HG03571 (cell line): ENCODE results near the gene SLC45A1.
"Not testable (repeated sequence)": the region's sequence is repeated elsewhere in the genome, so short reads cannot be mapped to it uniquely, and the experiment has no call there.

Experiments
- ATAC-seq: cut with Tn5 transposase; IDR thresholded peaks from one replicate; pipeline ENCODE4 v1.9.1; 2021; ENCODE audit not compliant: unreplicated experiment

The SLC45A1 gene

GRCh38 chr1:8365661-8366362 is 47.9 kb downstream of the SLC45A1 start:
- no peak for ATAC-seq

GRCh38 chr1:8367571-8368194 is 49.8 kb downstream of the SLC45A1 start:
- ATAC-seq: no peak

DNA sequence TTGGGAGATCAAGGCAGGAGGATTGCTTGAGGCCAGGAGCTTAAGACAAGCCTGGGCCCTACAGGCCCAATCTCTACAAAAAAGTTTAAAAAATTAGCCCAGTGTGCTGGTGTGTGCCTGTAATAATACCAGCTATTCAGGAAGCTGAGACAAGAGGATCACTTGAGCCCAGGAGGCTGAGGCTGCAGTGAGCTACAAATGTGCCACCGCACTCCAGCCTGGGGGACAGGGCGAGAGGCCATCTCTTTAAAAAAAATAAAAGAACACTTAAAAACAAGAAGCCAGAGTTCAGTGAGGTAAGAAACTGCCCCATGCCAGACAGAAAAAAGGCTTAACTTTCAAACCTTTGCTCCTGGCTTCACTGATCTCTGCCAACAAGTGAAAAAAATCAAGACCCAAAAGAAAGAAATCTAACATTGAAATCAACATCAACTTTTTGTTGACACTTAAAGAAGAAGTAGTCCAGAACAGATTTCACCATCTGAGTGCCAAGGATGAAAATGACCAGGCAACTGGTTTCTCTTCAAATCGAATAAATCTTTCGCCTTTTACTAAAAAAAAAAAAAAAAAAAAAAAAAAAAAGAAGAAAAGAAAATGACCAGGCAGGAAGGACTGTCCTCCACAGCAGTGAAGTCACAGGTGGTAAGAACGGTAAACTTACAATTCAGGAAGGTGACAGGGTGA is 51.2 kb downstream of the SLC45A1 start:
- ATAC-seq: no peak

- ATAC-seq: no peak
Measured at GRCh38 chr1:8370046-8370881, 52.4 kb downstream of the SLC45A1 start.

- ATAC-seq: no peak
Measured at GRCh38 chr1:8370905-8371315, 53.0 kb downstream of the SLC45A1 start.

- ATAC-seq: no peak
Measured at GRCh38 chr1:8371372-8371991, 53.6 kb downstream of the SLC45A1 start.

- ATAC-seq: no peak
Measured at GRCh38 chr1:8373125-8373524, 55.2 kb downstream of the SLC45A1 start.

- ATAC-seq: no peak
Measured at GRCh38 chr1:8373581-8374241, 55.8 kb downstream of the SLC45A1 start.

DNA sequence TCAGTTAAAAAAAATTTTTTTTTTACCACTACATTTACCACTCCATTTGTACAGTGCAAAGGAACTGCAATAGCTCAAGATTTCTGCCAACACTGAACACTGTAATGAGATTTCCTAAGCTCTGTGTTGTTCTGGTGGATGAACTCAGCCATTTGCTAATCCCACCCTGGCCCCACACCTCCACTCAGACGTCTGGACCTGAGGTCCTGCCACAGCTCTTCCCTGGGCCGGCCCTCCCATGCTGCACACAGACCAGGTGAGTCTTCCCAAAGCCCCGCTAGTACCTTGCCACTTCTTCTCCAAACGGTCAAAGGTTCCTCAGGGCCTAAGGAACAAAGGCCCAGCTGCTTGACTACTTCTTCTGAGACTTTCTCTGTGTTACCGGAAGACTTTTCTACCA is 56.4 kb downstream of the SLC45A1 start:
- ATAC-seq: no peak

DNA sequence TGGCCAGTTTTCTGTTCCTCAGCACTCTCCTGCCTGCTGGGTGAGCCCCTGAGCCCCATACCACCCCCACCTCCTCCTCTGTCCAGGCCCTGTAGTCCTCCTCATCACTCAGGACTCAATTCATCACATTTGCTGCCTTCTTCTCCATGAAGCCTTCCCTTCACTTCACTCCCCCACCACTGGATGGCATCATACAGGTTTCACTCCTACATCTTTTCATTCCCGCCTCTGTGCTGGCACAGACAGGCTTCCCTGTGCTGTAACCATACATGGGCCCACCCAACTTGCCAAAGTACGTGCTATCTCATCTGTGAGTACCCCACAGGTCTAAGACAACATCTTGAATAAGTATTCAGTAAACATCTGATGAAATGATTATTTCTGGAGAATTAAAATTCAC is 56.9 kb downstream of the SLC45A1 start:
- ATAC-seq: no peak

- no peak for ATAC-seq
Measured at GRCh38 chr1:8376358-8376840, 58.5 kb downstream of the SLC45A1 start.

DNA sequence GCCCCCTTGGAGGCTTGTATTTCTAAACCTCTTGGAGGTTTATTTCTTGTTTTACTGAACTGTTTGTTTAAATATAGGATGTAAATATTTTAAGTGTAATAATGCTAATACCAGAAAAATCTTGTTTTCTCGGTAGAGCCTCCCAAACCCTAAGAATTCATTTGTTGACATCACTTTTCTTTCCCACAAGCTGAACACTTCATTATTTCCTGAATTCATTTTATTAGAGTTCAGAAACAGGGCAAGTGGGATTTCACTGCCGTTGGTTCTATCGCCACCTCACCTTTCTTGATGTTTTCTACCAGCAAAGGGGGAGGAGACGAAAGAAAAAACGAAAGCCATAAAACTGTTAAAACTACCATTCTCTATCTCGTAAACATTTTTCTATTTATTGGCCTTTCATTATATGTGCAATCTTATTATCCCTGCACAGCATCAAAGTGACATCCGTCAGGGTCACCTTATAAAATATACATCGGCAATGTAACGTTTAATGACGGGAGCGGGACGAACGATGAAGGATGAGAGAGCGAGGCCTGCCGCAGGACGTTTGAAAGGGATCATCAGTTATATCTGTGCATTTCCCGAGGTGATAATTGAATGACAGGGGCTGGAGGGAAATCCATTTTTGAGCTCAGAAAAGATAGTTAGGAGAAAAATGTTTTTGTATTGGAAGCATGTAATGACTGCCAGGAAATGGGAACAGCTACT is 59.5 kb downstream of the SLC45A1 start:
- no peak for ATAC-seq

DNA sequence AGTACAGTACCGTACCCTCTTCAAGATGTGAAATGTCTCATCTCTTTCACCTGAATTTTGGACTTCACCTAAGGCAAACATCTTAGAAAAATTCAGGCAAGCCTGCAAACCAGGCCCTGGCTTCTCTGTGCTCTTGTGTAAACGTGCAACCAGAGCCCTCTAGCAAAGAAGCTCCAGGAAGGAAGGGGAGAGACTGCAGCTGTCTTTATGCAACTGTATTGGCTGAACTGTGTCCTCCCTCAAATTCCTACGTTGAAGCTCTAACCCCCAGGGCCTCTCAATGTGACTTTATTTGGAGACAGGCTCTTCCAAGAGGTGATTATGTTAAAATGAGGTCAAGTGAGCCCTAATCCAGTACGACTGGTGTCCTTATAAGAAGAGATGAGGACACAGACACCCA is 60.3 kb downstream of the SLC45A1 start:
- ATAC-seq: no peak

- ATAC-seq: no peak
Measured at GRCh38 chr1:8378981-8379470, 61.1 kb downstream of the SLC45A1 start.

- ATAC-seq: no peak
Measured at GRCh38 chr1:8379513-8380186, 61.7 kb downstream of the SLC45A1 start.

- ATAC-seq: not testable (repeated sequence)
Measured at GRCh38 chr1:8380310-8380709, 62.4 kb downstream of the SLC45A1 start.

- no peak for ATAC-seq
Measured at GRCh38 chr1:8381618-8382017, 63.7 kb downstream of the SLC45A1 start.

- ATAC-seq: no peak
Measured at GRCh38 chr1:8382051-8382505, 64.2 kb downstream of the SLC45A1 start.
